Stimulated activated CD8-positive, alpha-beta memory T cell treated with anti-CD3 and anti-CD28 coated beads, Interleukin-15, amount 100 ng/mL, for 48 hours (primary cell): ENCODE measurements around the gene EPN3.
A peak's percentile ranks its signal among the peaks of the same experiment; 100 is the strongest.

Source experiments
- DNase-seq, 2 donors: peaks; one replicate each; pipeline ENCODE4 v3.0.0-alpha.2; 2020; ENCODE audit warnings: low read depth in 2 of 2

Gene EPN3

DNA sequence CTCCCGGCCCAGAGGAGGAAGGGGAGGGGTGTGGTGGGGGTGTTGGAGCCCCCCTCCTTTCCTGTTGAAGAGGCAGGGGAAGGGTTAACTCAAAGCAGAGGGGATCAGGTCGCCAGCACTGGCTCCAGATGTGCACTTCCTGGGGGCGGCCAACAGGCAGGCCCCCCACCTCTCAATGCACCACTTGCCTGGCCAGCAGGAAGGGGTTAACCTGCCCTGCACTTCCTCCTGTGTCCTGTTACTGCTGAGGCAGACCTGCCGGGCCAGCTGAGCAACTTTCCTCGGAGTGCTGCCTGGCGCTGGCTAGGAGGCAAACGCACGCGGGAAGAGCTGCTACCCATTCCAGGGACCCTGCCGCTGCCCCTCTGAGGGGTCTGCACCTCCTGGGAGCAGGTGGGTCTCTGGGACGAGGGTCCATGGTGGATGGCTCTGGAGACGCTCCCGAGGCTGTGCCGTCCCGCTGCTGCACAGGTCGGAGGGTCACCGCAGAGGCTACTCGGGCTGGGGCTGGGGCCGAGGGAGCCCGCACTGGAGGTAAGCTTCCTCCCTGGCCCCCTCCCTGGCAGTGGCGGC is at the start of gene EPN3:
TSS of gene EPN3 (plus strand) at position 284 of the 573 bp plus-strand sequence. CDS start 3,822 bp downstream, outside the sequence.
- no peak for DNase-seq

DNA sequence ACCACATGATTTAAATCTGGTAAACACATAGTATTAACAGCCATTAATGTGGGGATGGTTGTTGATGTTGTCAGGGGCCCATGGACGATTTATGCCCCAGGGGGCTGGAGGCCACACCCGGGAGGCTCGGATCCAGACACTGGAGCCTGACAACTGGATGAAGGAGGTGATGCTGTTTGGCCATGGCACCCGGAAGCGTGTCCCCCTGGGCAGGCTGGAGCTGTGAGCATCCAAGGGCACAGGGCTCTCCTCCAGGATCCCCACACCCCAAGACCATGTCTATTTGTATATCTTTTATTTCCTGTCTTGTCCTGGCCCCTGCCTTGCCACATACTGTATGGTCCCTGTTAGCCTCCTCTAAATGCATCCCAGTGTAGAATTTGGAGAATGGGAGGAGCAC is 49.3 kb upstream of the EPN3 start:
- DNase-seq, result no peak

DNA sequence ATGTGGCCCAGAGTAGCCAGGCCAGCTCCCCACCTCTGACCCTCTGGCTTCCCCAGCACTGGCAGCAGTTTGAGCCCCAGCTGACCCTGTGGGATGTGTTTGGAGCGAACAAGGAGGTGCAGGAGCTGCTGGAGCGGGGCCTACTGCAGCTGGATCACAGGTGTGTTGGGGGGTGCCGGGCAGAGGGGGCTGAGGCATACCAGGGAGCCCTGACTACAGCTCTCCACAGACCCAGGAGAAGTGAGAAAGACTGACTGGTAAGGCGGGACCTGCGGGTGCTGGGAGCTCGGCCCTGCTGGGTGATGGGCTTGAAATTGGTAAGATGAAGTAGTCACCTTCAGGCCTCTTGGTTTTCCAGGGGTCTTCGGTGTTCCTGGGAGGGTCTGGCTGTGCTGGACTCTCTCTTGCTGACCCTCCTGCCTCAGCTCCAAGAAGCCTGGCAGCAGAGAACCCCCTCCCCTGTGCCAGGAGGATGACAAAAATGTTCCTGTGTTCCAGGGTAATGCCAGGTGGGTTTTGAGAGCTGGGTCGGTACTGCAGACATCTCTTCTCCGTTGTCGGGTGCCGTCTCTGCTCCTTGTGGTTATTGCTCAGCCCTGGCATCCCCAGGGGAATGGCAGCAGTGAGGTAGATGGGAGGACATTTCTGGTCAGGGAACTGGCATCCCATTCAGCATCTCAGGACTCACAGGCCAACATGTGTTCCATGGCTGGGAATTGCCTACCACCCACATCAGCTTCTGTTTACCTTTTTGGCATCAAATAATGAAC is 48.0 kb upstream of the EPN3 start:
- DNase-seq, result no peak

DNA sequence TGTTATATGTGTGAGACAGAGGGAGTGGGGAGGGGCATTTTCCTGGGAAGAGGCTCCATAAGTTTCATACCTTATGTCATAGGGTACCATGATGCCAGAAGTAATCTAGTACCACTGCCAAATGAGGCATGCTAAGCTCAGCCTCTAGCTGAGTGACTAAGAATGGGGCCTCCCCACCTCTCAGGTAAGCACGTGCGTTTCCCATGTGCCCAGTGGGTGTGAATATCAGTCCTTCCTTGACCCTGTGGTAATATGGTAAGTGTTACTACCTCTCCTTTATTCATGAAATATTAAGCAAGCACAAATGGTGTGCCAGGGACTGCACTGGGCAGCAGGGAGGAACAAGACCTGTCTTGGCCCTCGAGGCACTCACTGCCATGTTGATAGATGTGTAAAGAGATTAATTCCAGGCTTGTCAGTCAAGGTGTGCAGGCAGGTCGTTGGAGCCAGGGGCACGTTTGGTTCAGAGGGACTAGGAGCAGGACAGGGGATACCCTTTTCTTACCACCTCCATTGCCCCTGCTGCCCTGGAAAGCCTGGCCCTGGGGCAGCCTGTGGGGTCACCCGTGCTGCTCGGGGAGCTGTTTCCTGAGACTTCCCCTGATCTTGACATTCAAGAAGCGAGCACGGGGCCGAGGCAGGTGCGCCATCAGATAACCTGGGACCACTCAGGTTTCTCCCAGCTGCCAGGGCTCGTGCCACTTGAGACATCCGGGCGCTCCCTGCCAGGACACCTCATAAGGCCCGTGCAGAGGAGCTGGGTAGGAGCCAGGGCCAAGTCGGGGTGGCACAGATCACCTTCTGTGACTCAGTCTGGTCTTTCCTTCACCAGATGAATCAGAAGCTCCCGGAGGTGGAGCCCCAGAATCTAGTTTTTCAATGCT is 45.1 kb upstream of the EPN3 start:
- DNase-seq, result no peak

DNA sequence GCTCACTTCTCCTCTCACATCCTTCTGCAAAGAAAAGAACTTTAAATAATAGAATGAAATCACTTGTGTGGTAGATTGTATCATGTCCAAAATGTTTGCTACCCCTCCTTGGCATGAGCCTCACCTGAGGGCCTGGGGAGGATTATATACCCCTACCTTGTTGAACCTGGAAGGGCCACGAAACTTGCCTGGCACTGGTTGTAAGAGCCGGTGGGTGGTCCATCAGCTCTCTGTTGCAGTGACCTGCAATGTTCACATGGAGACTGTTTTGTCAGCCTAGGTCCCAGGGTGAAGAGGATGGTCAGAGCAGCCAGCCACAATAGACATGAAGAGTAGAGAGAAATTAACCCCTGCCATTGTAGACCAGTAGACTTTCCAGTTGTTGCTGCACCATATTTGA is 43.7 kb upstream of the EPN3 start:
- no peak for DNase-seq

DNA sequence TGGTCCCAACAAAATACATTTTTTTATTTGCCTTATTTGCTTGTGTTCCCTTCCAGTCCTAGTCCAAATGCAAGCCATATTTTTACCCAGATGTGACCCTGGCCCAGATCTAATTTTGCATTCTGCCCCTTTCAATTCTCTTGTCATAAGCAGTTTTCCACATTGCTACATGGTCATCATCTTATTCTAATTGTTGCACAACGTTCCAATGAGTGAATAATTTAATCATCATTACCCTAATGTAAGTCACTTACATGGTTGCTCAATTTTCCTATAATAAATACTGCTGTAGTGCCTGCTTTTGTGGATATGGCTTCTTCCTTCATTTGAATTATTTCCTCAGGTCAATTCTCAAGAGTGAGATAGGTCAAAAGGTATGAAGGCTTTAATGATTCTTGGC is 41.0 kb upstream of the EPN3 start:
- no peak for DNase-seq

DNA sequence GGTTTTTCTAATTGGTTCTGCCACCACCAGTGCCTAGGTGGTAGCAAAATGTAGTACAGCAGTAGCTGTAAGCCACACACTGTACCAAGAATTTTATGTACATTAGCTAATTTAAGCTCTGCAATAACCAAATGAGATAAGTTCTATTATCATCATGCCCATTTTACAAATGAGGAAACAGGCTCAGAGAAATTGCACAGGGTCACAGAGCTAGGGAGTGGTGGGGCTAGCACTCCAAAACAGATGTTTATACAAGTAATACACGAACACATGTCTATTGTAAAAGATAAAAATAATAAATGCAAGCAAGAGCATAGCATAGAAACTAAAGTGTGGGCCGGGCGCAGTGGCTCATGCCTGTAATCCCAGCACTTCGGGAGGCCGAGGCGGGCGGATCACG is 40.3 kb upstream of the EPN3 start:
- no peak for DNase-seq

DNA sequence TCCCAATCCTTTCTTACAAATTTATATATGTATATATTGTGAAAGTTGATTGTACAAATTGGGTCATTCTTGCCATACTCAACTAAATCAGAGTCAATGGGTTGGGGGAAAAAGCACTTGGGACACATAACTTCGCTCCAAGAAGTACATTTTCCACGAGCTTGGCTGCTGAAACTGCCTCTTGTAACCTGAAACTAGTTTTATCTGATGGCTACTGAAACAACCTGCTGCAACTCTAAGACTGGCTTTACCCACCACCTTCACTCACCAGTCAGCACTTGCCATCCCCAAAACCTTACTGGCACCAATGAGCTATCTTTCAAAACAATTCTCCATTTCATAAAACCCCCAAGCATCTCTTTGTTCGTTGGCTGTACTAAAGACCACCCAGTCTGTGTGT is 38.8 kb upstream of the EPN3 start:
- DNase-seq, result no peak

DNA sequence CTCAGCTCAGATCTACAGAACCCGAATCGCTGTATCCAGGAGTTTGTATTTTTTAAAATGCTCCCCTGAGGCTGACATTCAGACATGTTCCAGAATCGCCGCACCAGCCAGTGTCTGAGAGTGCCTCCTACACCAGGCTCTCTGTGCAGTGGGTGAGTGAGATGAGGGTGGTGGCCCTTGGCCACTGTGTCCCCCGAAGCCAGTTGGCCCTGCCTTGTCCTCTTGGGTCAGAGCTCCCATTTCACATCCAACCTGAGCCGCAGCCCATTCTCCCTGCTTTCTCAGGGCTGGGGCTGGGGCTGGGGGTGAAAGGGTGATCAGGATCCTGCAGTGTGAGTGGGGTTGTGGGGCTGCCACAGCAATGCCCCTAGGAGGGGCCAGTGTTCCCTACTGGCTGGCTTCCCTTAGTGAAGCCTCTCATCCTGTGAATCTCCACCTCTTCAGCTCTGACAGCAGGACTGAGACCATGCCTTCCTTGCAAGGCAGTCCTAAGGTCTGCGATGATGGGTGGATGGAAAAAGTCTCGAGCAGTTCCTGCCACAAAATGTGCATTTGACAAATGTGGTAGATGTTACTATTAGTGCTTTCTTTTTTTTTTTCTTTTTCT is 37.2 kb upstream of the EPN3 start:
- DNase-seq, result no peak

DNA sequence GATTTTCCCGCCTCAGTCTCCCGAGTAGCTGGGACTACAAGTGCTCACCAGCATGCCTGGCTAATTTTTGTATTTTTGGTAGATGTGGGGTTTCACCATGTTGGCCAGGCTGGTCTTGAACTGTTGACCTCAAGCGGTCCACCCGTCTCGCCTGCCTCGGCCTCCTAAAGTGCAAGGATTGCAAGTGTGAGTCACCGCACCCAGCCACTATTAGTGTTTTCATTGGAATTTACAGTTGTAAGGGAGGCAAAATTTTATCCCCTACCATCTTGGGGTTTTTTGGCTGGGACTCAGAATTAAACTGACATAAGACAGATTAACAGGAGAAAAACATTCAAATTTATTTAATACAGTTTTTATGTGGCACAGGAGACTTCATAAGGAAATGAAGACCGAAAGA is 36.6 kb upstream of the EPN3 start:
- DNase-seq, result no peak

DNA sequence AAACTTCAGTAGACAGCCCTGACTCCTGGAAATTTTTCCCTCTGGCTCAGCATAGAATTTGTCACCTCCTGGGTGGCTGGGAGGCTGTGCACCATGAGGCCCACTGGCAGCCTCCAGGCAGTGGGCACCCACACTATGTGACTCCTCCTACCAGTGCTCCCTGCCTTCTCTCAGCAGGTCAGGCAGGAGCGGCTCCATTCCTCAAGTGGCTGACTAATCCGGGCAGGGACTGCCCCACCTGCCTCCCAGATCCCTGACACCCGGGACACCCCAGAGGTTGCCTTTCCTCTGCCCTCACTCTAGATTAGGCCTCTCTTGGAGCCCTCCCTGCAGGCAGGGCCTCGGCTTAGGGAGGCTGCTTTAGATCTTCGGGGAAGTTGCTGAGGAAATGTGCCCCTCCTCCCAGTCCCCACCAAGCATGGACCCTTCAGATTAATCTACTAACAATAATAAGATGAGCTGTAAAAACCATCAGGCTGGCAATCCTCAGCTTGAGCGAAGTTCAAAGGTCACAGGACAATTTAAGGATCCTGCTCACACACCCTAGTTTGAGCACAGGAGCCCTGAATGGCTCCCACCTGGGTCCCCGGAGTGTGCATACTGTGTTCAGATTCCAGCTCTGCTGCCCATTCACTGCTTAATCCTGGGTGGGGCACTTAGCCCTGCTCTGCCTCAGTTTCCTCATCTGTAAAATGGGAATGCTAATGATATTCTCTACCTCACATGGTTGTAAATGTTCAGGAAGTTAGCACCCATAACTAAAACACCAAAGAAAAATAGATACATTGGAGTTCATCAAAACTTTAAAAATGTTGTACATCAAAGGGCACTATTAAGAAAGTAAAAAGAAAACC is 34.3 kb upstream of the EPN3 start:
- no peak for DNase-seq

DNA sequence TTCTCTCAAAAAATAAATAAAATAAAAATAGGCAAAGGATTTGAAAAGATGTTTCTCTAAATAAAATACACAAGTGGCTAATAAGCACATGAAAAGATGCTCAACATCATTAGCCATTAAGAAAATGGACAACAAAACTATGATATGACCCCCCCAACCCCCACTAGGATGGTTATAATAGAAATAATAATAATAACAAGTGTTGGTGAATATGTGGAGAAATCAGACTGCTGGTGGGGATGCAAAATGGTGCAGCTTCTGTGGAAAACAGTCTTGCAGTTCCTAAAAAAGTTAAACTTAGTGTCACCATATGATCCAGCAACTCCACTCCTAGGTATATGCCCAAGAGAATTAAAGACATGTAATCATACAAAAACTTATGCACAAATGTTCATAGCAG is 33.3 kb upstream of the EPN3 start:
- no peak for DNase-seq

DNA sequence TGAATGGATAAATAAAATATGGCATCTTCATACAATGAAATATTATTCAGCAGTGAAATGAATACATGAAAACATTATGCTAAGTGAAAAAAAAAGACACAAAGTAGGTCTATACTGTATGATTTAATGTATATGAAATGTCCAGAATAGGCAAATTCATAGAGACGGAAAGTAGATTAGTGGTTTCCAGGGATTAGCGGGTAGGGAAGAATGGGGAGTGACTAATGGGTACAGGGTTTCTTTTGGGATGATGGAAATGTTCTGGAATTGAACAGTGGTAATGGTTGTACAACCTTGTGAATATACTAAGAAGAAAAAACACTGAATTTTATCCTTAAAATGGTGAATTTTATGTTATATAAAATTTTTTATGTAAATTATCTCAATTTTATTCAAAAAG is 32.8 kb upstream of the EPN3 start:
- no peak for DNase-seq

DNA sequence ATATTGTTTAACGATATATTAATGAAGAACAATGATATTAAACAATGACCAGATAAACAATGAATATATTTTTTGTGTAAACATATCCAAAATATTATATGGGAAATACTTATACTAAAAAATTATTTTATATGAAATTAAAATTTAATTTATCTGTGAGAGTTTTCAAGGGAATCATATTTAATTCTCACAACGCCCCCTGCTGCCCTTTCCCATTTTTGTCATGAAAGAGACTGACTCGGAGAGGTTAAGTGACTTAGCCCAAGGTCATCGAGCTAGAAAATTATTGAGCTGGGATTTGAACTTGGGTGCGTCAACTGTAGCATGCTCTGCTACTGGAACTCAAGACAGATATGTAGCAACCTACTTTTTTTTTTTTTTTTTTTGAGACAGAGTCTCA is 31.5 kb upstream of the EPN3 start:
- no peak for DNase-seq

DNA sequence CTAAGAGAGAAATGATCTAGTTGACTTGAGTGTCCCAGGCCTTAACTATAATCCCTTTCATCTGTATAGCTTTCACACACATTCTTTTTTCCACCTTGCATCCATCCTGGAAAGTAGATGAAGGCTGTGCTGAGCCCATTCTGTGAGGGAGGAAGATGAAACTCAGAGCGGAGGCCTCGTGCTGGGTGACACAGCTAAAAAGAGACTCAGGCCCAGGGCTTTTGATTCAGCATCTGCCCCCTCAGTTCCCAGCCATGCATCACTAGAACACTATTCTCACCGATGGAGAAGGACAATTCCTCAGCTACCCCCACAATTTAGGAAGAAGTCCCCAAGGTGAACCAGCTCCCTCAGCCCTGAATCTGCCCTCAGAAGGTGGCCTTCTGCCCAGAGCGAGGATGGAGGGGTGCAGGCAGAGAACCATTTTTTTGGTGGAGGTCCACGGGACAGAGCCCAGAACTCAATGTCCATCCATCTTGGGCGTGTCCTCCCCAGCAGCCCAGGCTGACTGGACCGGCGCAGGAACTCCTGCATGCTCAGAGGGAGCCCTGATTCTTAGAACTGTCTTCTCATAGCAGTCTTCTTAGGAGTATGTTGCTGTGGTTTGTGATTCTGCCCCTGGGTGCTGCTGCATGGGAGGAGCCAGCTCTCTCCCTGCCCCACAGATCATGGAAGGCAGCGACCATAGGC is 30.1 kb upstream of the EPN3 start:
- DNase-seq, result no peak

DNA sequence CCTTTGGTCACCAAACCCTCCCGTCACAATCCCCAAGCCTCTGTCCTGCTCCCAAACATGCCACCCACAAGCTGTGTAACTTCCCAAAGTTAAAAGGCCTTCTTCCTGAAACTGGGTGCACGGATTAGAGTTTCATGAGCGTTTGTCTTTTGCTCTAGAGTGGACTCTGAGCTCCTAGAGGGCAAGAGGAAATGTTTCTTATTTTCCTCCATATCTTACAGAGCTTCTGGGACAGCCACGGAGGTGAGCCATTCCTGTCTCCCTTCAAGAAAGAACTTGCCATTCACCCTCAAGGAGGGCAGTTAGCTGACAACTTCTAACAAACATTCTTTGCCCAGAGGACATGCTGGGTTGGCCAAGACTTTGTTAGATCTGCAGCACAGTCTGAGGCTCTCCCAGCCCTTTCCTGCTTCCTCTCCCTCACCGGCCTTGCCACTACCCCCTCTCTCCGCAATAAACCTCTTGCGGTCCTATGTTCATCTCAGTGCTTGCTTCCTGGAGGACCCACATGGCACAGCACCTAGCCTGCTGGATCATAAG is 26.9 kb upstream of the EPN3 start:
- DNase-seq, result no peak

DNA sequence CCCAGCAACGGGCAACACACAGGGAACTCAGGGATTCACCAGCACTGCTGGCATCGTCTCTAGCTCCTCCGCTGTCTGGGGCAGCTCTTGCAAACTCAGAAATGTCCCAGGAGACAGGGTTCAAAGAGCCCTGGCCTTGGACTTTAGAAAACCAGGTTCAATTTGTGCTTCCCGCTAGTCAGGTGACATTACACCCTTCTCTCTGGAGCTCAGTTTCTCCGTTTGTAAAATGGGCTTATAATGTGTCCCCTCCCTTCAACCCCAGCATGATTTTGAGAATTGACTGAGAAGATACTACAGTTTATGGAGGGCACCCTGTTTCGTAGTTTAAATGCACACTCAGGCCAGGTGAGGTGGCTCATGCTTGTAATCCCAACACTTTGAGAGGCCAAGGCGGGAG is 26.2 kb upstream of the EPN3 start:
- no peak for DNase-seq

DNA sequence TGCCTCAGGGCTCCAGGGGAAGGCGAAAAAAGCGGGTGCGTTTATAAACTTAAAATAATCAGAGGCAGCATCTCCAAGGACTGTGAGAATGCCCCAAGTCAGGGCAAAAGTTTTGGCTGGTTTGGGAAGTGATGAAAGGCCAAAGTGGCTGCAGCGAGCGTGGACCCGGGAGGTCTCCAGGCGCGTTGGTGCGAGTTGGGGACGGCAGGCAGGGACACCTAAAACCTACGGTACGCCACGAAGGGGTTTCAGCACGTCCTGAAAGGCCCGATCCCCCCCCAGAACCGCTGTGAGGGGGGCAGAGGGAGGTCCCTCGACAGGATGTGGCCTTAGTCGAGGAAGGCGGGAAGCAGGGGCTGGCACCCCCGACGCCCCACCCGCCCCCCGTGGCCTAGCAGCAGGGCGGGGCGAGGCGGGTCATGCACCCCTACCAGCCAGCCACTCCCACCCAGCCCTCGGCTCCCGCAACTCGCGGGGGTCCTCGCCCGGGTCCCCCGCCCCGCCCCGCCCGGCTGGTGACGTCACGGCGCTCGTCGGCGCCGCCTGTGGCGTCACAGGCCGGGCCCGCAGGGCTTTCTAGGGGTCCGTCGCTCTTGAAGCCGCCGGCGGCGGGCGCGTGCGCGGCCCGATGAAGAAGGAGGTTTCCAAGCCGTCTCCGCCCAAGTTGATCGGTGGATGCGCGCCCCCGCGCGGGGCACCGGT is 24.5 kb upstream of the EPN3 start, which contains the start of gene MYCBPAP:
TSS of gene MYCBPAP (plus strand) at position 569 of the 702 bp plus-strand sequence. CDS start 236 bp downstream, outside the sequence.
- peak; percentile 45 to 80 for DNase-seq

DNA sequence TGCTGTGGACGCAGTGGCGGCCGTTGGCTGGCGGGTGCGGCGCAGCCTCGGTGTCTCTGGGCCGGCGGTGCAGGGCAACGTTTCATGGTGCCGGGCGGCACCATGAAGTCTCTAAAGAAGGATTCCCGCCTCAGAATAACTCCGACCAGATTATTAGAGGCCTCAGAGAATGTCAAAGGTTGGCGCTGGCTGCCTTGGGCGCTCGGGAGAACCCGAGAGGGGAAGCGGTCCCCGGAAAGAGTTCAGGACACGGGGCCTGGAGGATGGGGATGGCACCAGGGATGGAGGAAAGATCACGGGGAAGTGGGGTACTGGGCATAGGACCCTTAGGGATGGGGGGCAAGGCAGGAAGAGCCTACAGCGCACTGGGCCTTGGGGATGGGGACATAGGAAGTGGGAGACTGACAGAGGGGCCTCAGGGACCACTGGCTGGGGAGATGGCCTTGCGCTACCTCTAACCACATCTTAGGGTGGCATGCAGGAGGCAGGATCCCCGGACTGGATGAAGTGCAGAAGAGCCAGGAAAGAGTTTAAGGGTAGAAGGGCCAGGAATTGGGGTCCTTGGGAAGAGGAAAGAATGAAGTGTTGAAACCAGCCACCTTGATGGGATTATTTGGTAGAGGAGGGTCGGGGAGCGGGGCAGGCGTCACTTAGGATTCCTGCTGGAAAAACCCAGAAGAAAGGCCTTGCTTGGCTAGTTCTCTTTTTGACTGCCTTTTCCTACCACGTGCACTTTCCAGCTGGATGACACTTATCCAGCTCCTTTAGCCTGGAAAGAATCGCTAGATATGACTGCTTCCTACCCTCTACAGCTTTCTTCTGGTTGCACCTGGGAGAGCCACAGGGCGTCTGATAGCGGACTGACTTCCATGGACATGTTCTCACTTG is 23.7 kb upstream of the EPN3 start:
- no peak for DNase-seq
